GM23248 (cell line): ENCODE measurements around the gene MRAS.

ENCODE experiments used
- EZH2 ChIP-seq: fragments of 200-600 bp; sonication (generic); IDR thresholded peaks from 2 replicates; pipeline ENCODE4 v1.6.1; 2018; ENCODE audit warnings: antibody characterized with exemption, mild to moderate bottlenecking; ENCODE audit not compliant: insufficient read depth, poor library complexity, severe bottlenecking
- EZH2phosphoT487 ChIP-seq: fragments of 200-600 bp; sonication (generic); IDR thresholded peaks from 2 replicates; pipeline ENCODE4 v1.6.1; 2018; ENCODE audit warnings: antibody characterized with exemption, moderate library complexity, mild to moderate bottlenecking, low read depth; ENCODE audit not compliant: insufficient read depth

DNA sequence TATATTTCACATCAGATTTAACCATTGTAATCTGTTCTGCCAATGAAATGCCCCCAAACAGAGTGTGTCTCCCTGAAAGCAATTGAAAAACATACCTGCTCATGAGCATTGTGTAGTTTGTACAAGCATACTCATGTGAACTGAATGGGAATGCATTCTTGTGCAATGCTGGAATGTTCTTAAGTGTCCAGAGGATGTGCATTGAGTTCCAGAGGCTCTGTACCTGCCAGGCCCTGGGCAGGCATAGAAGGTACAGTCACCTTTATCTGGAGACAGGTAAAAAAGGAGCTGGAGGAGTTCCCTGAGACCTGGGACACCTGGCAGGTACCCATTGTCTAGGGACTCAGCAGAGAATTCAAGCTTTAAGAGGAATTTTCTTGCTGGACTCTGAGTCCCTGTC is 2.8 kb downstream of the MRAS start:
- TF ChIP-seq EZH2phosphoT487 = no peak
- TF ChIP-seq EZH2 = no peak
